Measurements from ENCODE around the gene PLS3.

The PLS3 gene

GRCh38 chrX:115694028-115694427 lies 133.1 kb downstream of the PLS3 start:
- DNase-seq (ENCODE audit: low read depth) = no peak

GRCh38 chrX:115696039-115696438 lies 135.1 kb downstream of the PLS3 start:
- no peak for DNase-seq (ENCODE audit: low read depth)

- no peak for DNase-seq (ENCODE audit: low read depth)
Observed at GRCh38 chrX:115696939-115697338, 136.0 kb downstream of the PLS3 start.

GRCh38 chrX:115697806-115698205 lies 136.8 kb downstream of the PLS3 start:
- DNase-seq (ENCODE audit: low read depth) = no peak

Data from amniotic epithelial cell (primary cell).